GM21825 (cell line): ENCODE measurements around the gene TLE3.
"Not testable (repeated sequence)": the region's sequence is repeated elsewhere in the genome, so short reads cannot be mapped to it uniquely, and the experiment has no call there.

ENCODE experiments used
- ATAC-seq: cut with Tn5 transposase; IDR thresholded peaks from one replicate; pipeline ENCODE4 v1.9.1; 2021; ENCODE audit warnings: mild to moderate bottlenecking, moderate library complexity; ENCODE audit not compliant: unreplicated experiment

TLE3 gene

GRCh38 chr15:70097321-70098152 lies at the start of gene TLE3:
TSS of gene TLE3 (minus strand) at chr15:70097917. CDS start at chr15:70096798, 1,119 bp downstream.
- peak; percentile 46 for ATAC-seq

- no peak for ATAC-seq
Measured at GRCh38 chr15:70147178-70147760, 49.6 kb upstream of the TLE3 start.

GRCh38 chr15:70146771-70147170 lies 49.1 kb upstream of the TLE3 start:
- ATAC-seq: no peak

- ATAC-seq: no peak
Measured at GRCh38 chr15:70146162-70146561, 48.4 kb upstream of the TLE3 start.

GRCh38 chr15:70145261-70145660 lies 47.5 kb upstream of the TLE3 start:
- no peak for ATAC-seq

- no peak for ATAC-seq
Measured at GRCh38 chr15:70142322-70143191, 44.8 kb upstream of the TLE3 start.

- no peak for ATAC-seq
Measured at GRCh38 chr15:70142072-70142321, 44.3 kb upstream of the TLE3 start.

- peak; percentile 6 for ATAC-seq
Measured at GRCh38 chr15:70141376-70142071, 43.8 kb upstream of the TLE3 start.

GRCh38 chr15:70140543-70141375 lies 43.0 kb upstream of the TLE3 start:
- peak; percentile 65 for ATAC-seq

GRCh38 chr15:70140025-70140542 lies 42.4 kb upstream of the TLE3 start:
- no peak for ATAC-seq

- ATAC-seq: no peak
Measured at GRCh38 chr15:70137967-70138366, 40.2 kb upstream of the TLE3 start.

- not testable (repeated sequence) for ATAC-seq
Measured at GRCh38 chr15:70137021-70137420, 39.3 kb upstream of the TLE3 start.

- ATAC-seq: no peak
Measured at GRCh38 chr15:70133781-70134421, 36.2 kb upstream of the TLE3 start.

- ATAC-seq: no peak
Measured at GRCh38 chr15:70133296-70133695, 35.6 kb upstream of the TLE3 start.

GRCh38 chr15:70132571-70132970 lies 34.9 kb upstream of the TLE3 start:
- no peak for ATAC-seq

- no peak for ATAC-seq
Measured at GRCh38 chr15:70132139-70132538, 34.4 kb upstream of the TLE3 start.

GRCh38 chr15:70128414-70129140 lies 30.9 kb upstream of the TLE3 start:
- ATAC-seq: no peak

- no peak for ATAC-seq
Measured at GRCh38 chr15:70127770-70128413, 30.2 kb upstream of the TLE3 start.
